GM23338 (cell line): ENCODE measurements around the gene SLC35B4. TPM values are rescaled to one million over a fixed set of nuclear protein-coding genes. Genes with fewer than 3 reads are reported as not detected.

Experiments
- CREB1 ChIP-seq: fragments of 250-450 bp; sonication (Bioruptor Pico); IDR thresholded peaks from 2 replicates; pipeline ENCODE4 v1.5.0; 2020; ENCODE audit warnings: low read depth, mild to moderate bottlenecking, moderate library complexity
- ETS1 ChIP-seq: IDR thresholded peaks from 2 replicates; pipeline ENCODE4 v1.6.1; 2016; ENCODE audit warnings: antibody characterized with exemption
- EZH2 ChIP-seq: fragments of 200-600 bp; sonication (generic); IDR thresholded peaks from one replicate; pipeline ENCODE4 v1.8.0; 2017; ENCODE audit warnings: antibody characterized with exemption, mild to moderate bottlenecking, low read depth; ENCODE audit not compliant: unreplicated experiment
- EZH2phosphoT487 ChIP-seq: fragments of 200-600 bp; sonication (generic); IDR thresholded peaks from one replicate; pipeline ENCODE4 v1.8.1; 2018; ENCODE audit warnings: antibody characterized with exemption; ENCODE audit not compliant: unreplicated experiment
- JUNB ChIP-seq: IDR thresholded peaks from one replicate; pipeline ENCODE4 v1.6.1; 2016; ENCODE audit warnings: antibody characterized with exemption; ENCODE audit not compliant: unreplicated experiment
- NANOG ChIP-seq: IDR thresholded peaks from 2 replicates; pipeline ENCODE4 v1.6.1; 2016; ENCODE audit warnings: antibody characterized with exemption, borderline replicate concordance
- POLR2AphosphoS5 ChIP-seq: IDR thresholded peaks from 2 replicates; pipeline ENCODE4 v1.6.1; 2016; ENCODE audit warnings: antibody characterized with exemption, low read depth
- REST ChIP-seq: IDR thresholded peaks from one replicate; pipeline ENCODE4 v1.6.1; 2018; ENCODE audit warnings: antibody characterized with exemption; ENCODE audit not compliant: unreplicated experiment
- STAT1 ChIP-seq: IDR thresholded peaks from one replicate; pipeline ENCODE4 v1.6.1; 2016; ENCODE audit warnings: antibody characterized with exemption; ENCODE audit not compliant: unreplicated experiment
- ZNF114 ChIP-seq: fragments of 250-450 bp; sonication (Bioruptor Pico); IDR thresholded peaks from 2 replicates; pipeline ENCODE4 v1.5.0; 2020; ENCODE audit warnings: mild to moderate bottlenecking, moderate library complexity
- ZNF331 ChIP-seq: fragments of 250-450 bp; sonication (Bioruptor Pico); IDR thresholded peaks from 2 replicates; pipeline ENCODE4 v1.5.0; 2020; ENCODE audit warnings: low read depth, mild to moderate bottlenecking, moderate library complexity
- ZNF462 ChIP-seq: fragments of 250-450 bp; sonication (Bioruptor Pico); IDR thresholded peaks from 2 replicates; pipeline ENCODE4 v1.5.0; 2020; ENCODE audit warnings: mild to moderate bottlenecking, moderate library complexity
- polyA plus RNA-seq: library from polyadenylated mRNA; unstranded; fragments of >200 nt; fragmentation: Nextera tagmentation; extraction: Ambion mirVana; gene quantifications from 2 replicates; pipeline ENCODE4 v1.2.1, GENCODE V29; 2016
- total RNA-seq: library from RNA; depleted of rRNA; stranded (reverse); fragments of >200 nt; shearing (Covaris generic); gene quantifications from 2 replicates; pipeline ENCODE4 v1.2.3, GENCODE V29; 2014

The SLC35B4 gene
- total and polyA plus RNA-seq, 2 experiments from 2014 or later: 22.6 to 29.7 TPM

- TF ChIP-seq ZNF462 (CRISPR knock-in tag): no peak
- no peak for TF ChIP-seq STAT1
- no peak for TF ChIP-seq POLR2AphosphoS5
- TF ChIP-seq CREB1: no peak
- no peak for TF ChIP-seq NANOG
- TF ChIP-seq REST: no peak
- TF ChIP-seq EZH2phosphoT487: no peak
- no peak for TF ChIP-seq ETS1
- TF ChIP-seq EZH2: no peak
- no peak for TF ChIP-seq ZNF114 (CRISPR knock-in tag)
- no peak for TF ChIP-seq ZNF331 (CRISPR knock-in tag)
- TF ChIP-seq JUNB: no peak
Measured at GRCh38 chr7:134359787-134360432, 43.2 kb upstream of the SLC35B4 start (continued).
